Tibial nerve (tissue), 4 donors: ENCODE measurements around the gene ZNF425. TPM values are rescaled to one million over a fixed set of nuclear protein-coding genes. Genes with fewer than 3 reads are reported as not detected.
"Not testable (repeated sequence)": the region's sequence is repeated elsewhere in the genome, so short reads cannot be mapped to it uniquely, and the experiment has no call there.

Experiments used
- DNase-seq, 2 donors: peaks; one replicate each; pipeline ENCODE4 v3.0.0-alpha.2; 2019; ENCODE audit warnings: low spot score in 2 of 2
- H3K27ac ChIP-seq, 4 donors: fragments of 200-600 bp; sonication (generic) in 3 of 4; one replicate each; pipeline ENCODE4 v1.5.1; 2017 to 2019; ENCODE audit warnings: mild to moderate bottlenecking in 1 of 4
- H3K27me3 ChIP-seq, 2 donors: fragments of 200-600 bp; sonication (generic) in 1 of 2; one replicate each; pipeline versions ENCODE4 v1.5.1 to v1.6.0; 2017 to 2019
- H3K36me3 ChIP-seq, 3 donors: fragments of 200-600 bp; sonication (generic); one replicate each; pipeline ENCODE4 v1.5.1; 2018 to 2019
- H3K4me1 ChIP-seq, 4 donors: fragments of 200-600 bp; sonication (generic) in 3 of 4; one replicate each; pipeline ENCODE4 v1.5.1; 2017 to 2019
- H3K4me3 ChIP-seq, 4 donors: fragments of 200-600 bp; sonication (generic) in 3 of 4; one replicate each; pipeline ENCODE4 v1.5.1; 2017 to 2019; ENCODE audit warnings: mild to moderate bottlenecking in 1 of 4, moderate library complexity in 1 of 4
- H3K9me3 ChIP-seq, 4 donors: fragments of 200-600 bp; sonication (generic) in 3 of 4; one replicate each; pipeline ENCODE4 v1.5.1; 2017 to 2019
- EP300 ChIP-seq, 2 donors: sonication (generic); formaldehyde crosslinking; IDR thresholded peaks; one replicate each; pipeline ENCODE4 v1.6.1; 2017; ENCODE audit warnings: antibody characterized with exemption in 2 of 2, mild to moderate bottlenecking in 1 of 2
- POLR2A ChIP-seq, 2 donors: fragments of 450-650 bp; IDR thresholded peaks; one replicate each; pipeline ENCODE4 v1.6.1; 2017; ENCODE audit warnings: antibody characterized with exemption in 2 of 2, mild to moderate bottlenecking in 2 of 2, moderate library complexity in 2 of 2
- WGBS, 2 donors: methylation state at CpG; one replicate each; pipeline ENCODE4 v1.1.5; 2018; 5-methylcytosine and 5-hydroxymethylcytosine counted together
- total RNA-seq, 4 donors: library from RNA; depleted of rRNA; stranded (reverse); fragments of >200 nt; gene quantifications; one replicate each; pipeline ENCODE4 v1.1.0, GENCODE V29; 2016
- TF ChIP-seq, protein P1 (sequence below), 5 experiments: fragments of 200-600 bp in 3 of 5; fragments of 450-650 bp in 2 of 5; sonication (generic) in 3 of 5; IDR thresholded peaks; one replicate each; pipeline ENCODE4 v1.5.1; 2016 to 2019; ENCODE audit warnings: antibody characterized with exemption in 5 of 5, mild to moderate bottlenecking in 3 of 5, moderate library complexity in 2 of 5

ZNF425 gene
- total RNA-seq, 4 donors from 2014 or later = 1.9 to 10.9 (median 4.6) TPM

DNA sequence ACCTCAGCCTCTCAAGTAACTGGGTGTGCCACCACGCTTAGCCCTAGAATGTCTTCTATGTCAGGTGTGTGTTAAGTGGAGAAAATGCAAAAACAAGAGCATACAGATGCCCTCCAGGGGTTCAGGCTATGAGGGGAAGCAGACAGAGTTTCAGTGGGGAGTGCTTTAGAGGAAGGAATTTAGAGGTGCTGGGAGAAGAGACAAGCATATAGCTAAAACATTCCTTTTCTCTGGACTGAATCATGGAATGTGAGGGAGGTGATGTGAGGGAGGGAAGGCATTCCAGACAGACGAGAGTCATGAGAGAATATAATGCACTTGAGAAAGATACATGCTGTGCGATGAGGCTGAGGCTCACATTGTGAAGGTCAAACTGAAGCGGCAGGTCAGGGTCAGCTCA, 29.0 kb downstream of the ZNF425 start:
- H3K27ac ChIP-seq = no peak overlapping the region
- no peaks in the 10 kb centered on the region for H3K4me1 ChIP-seq
- DNase-seq = no peak
- H3K9me3 ChIP-seq = no peaks in the 10 kb centered on the region
- TF ChIP-seq, protein P1, sequence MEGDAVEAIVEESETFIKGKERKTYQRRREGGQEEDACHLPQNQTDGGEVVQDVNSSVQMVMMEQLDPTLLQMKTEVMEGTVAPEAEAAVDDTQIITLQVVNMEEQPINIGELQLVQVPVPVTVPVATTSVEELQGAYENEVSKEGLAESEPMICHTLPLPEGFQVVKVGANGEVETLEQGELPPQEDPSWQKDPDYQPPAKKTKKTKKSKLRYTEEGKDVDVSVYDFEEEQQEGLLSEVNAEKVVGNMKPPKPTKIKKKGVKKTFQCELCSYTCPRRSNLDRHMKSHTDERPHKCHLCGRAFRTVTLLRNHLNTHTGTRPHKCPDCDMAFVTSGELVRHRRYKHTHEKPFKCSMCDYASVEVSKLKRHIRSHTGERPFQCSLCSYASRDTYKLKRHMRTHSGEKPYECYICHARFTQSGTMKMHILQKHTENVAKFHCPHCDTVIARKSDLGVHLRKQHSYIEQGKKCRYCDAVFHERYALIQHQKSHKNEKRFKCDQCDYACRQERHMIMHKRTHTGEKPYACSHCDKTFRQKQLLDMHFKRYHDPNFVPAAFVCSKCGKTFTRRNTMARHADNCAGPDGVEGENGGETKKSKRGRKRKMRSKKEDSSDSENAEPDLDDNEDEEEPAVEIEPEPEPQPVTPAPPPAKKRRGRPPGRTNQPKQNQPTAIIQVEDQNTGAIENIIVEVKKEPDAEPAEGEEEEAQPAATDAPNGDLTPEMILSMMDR (IDR thresholded peaks at IDR 0.05) = no peak
- TF ChIP-seq EP300 (IDR thresholded peaks at IDR 0.05) (no peak), POLR2A (IDR thresholded peaks at IDR 0.05) (no peak)
- no peaks in the 10 kb centered on the region for H3K36me3 ChIP-seq
- no peak overlapping the region for H3K4me3 ChIP-seq
- H3K27me3 ChIP-seq = no peaks in the 10 kb centered on the region
- 70 to 72% methylated on average over 4 of the region's 4 CpGs for WGBS, 2 donors

DNA sequence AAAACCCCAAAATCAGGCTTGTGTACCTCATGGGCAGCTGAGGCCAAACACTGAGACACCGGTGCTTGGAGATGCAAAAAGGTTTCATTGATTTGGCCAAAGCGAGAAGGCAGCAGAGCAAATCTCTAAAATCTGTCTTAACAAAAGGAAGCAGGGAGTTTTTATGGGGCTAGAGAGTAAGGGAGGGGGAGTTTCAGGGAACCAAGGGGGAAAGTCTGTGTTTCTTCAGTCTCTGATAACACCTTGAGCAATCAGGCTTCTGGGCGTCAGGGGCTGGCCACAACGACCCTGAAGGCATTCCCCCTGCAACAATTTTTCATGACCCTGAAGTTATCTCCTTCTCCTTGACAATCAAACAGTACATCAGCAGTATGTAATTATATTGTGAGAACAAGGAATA, 32.9 kb downstream of the ZNF425 start:
- Histone ChIP-seq H3K27me3 (no peaks in the 10 kb centered on the region), H3K4me1 (peaks cover 0 to 15% (median 7%) of the 10 kb centered on the region in 4 donors), H3K36me3 (no peaks in the 10 kb centered on the region), H3K9me3 (no peaks in the 10 kb centered on the region), H3K27ac (no peak overlapping the region), H3K4me3 (no peak overlapping the region)
- no peak for TF ChIP-seq POLR2A (IDR thresholded peaks at IDR 0.05)
- no peak for TF ChIP-seq EP300 (IDR thresholded peaks at IDR 0.05)
- TF ChIP-seq, protein P1 (IDR thresholded peaks at IDR 0.05) = no peak
- DNase-seq = no peak
- 57 to 59% methylated on average over 4 of the region's 4 CpGs for WGBS, 2 donors

DNA sequence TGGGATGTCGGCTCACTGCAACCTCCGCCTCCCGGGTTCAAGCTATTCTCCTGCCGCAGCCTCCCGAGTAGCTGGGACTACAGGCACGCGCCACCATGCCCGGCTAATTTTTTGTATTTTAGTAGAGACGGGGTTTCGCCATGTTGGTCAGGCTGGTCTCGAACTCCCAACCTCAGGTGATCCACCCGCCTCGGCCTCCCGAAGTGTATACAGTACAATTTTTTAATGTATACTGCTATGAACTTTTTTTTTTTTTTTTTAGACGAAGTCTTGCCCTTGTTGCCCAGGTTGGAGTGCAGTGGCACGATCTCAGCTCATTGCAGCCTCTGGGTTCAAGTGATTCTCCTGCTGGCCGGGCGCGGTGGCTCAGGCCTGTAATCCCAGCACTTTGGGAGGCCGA, 33.9 kb downstream of the ZNF425 start:
- H3K4me3 ChIP-seq, H3K27ac ChIP-seq, DNase-seq, H3K9me3 ChIP-seq, H3K36me3 ChIP-seq, H3K27me3 ChIP-seq: not testable (repeated sequence)
- WGBS, 2 donors = 93 to 95% methylated on average over 20 of the region's 20 CpGs
- peaks cover 0 to 15% (median 7%) of the 10 kb centered on the region in 4 donors for H3K4me1 ChIP-seq

DNA sequence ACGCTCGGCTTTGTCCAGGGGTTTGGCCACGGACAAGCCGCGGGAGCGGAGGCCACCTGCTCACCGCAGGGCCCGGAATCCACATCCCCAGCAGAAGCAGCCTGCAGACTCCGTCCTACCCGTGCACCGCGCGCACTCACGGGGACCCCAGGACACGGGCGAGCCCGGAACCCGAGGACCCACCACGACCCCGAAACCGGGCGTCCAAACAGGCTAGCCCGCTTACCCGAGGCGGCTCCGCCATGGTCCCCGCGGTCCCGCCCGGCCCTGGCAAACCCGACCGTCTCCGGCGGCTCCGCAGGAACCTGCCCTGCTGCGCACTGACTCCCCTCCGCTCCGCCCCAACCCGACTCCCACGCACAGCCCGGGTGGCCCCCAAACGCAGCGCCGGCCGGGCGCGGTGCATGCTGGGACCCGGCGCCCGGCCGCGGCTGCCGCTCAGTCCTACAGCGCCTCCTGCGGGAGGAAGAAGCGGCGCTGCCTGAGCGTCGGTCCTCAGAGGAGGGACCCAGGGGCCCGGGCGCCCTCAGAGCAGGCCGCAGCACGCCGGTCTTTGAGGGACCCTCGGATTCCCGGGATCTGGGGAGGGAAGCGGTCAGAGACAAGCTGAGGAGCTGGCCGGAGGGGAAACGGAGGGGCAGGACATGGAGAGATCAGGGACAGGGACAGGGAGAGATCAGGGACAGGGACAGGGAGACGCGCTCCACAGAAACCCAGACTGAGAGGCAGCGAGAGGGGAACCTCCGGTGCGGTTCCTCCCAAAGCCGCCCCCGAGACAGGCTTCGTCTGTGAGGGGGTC, 35.5 kb downstream of the ZNF425 start, which contains the start of gene ZNF786:
Gene ZNF786 (minus strand): TSS at position 322 of the 799 bp plus-strand sequence. CDS start 78 bp downstream, at position 244.
- Histone ChIP-seq H3K9me3 (no peaks in the 10 kb centered on the region), H3K4me1 (peaks cover 0 to 15% (median 7%) of the 10 kb centered on the region in 4 donors), H3K27me3 (no peaks in the 10 kb centered on the region), H3K36me3 (no peaks in the 10 kb centered on the region), H3K27ac (peak within 1 kb of the TSS; percentile 90 to 98 (median 94)), H3K4me3 (peak within 1 kb of the TSS; percentile 71 to 98 (median 92))
- WGBS, 2 donors = 1% methylated on average over 26 to 66 of the region's 77 CpGs
- TF ChIP-seq, protein P1 (IDR thresholded peaks at IDR 0.05) = peak; percentile 96 to 98 (median 97)
- TF ChIP-seq EP300 (IDR thresholded peaks at IDR 0.05) (peak in 1 of 2 donors; percentile 87), POLR2A (IDR thresholded peaks at IDR 0.05) (peak; percentile 50 to 69)
- DNase-seq = peak; percentile 58 to 62

DNA sequence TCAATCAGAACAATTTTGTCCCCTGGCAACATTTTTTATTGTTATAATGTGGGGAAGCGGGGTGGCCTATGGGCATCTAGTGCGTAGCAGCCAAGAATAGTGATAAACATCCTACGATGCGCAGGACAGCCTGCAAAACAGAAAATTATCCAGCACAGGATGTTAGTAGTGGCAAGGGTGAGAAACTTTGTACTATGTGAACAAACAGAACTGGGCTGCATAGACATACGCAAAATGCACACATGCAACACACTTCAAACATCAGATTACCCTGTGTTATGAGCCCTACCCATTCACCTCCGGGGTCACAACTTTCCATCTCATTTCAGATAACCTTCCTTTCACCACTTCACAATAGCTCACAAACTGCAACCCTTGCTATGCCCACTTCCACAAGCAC, 38.7 kb downstream of the ZNF425 start:
- WGBS, 2 donors = 96 to 97% methylated on average over 6 of the region's 6 CpGs
- no peaks in the 10 kb centered on the region for H3K27me3 ChIP-seq
- TF ChIP-seq, protein P1 (IDR thresholded peaks at IDR 0.05) = no peak
- no peak for TF ChIP-seq POLR2A (IDR thresholded peaks at IDR 0.05)
- no peak for TF ChIP-seq EP300 (IDR thresholded peaks at IDR 0.05)
- peaks cover 0 to 15% (median 7%) of the 10 kb centered on the region in 4 donors for H3K4me1 ChIP-seq
- DNase-seq = no peak
- no peak overlapping the region for H3K27ac ChIP-seq
- H3K4me3 ChIP-seq = no peak overlapping the region
- H3K36me3 ChIP-seq = peaks cover 0 to 14% (median 0%) of the 10 kb centered on the region in 3 donors
- no peaks in the 10 kb centered on the region for H3K9me3 ChIP-seq
